A673 (cell line): ENCODE results near the gene WFS1. TPM values are rescaled to one million over a fixed set of nuclear protein-coding genes. Genes with fewer than 3 reads are reported as not detected.

ENCODE experiments used
- BruUV-seq: library from RNA; stranded (reverse); fragments of 400-500 nt; replicated peaks from 2 replicates; lab custom pipeline; 2021; lab: Mats Ljungman, UMichigan
- CTCF ChIA-PET: fragments of 300-600 bp; sonication (Branson Sonifier 250); formaldehyde crosslinking; loops from one replicate; lab custom pipeline; 2022; ENCODE audit warnings: antibody characterized with exemption; lab: Charles Lee
- POLR2A ChIA-PET: fragments of 300-600 bp; sonication (Branson Sonifier 250); formaldehyde crosslinking; loops from one replicate; lab custom pipeline; 2022; ENCODE audit warnings: antibody characterized with exemption; ENCODE audit not compliant: low non-redundant PET; lab: Charles Lee
- DNase-seq: peaks from one replicate; pipeline ENCODE4 v3.0.0-alpha.2; 2015; ENCODE audit warnings: low spot score
- H3K27ac ChIP-seq: fragments of 200-600 bp; sonication (generic); 2 replicates; pipeline ENCODE4 v1.5.1; 2016; ENCODE audit warnings: mixed run types, low read depth, mild to moderate bottlenecking, mixed read lengths, antibody characterized with exemption, low read length; ENCODE audit not compliant: poor library complexity, severe bottlenecking
- H3K27me3 ChIP-seq: fragments of 200-600 bp; sonication (generic); replicated peaks from 2 replicates; pipeline ENCODE4 v1.6.1; 2017; ENCODE audit warnings: mixed run types, low read depth, mild to moderate bottlenecking, mixed read lengths, antibody characterized with exemption, low read length; ENCODE audit not compliant: insufficient read depth, poor library complexity
- H3K36me3 ChIP-seq: fragments of 200-600 bp; sonication (generic); 2 replicates; pipeline ENCODE4 v1.6.1; 2016; ENCODE audit warnings: mixed run types, mild to moderate bottlenecking, mixed read lengths, antibody characterized with exemption, low read length; ENCODE audit not compliant: insufficient read depth, poor library complexity, severe bottlenecking
- H3K4me1 ChIP-seq: fragments of 200-600 bp; sonication (generic); 2 replicates; pipeline ENCODE4 v1.6.1; 2017; ENCODE audit warnings: mixed run types, mild to moderate bottlenecking, mixed read lengths, antibody characterized with exemption, low read length; ENCODE audit not compliant: insufficient read depth, poor library complexity, severe bottlenecking
- H3K4me3 ChIP-seq: fragments of 200-600 bp; sonication (generic); 2 replicates; pipeline ENCODE4 v1.5.1; 2016; ENCODE audit warnings: low read depth, mixed run types, mild to moderate bottlenecking, mixed read lengths, low read length; ENCODE audit not compliant: poor library complexity, severe bottlenecking
- H3K9me3 ChIP-seq: fragments of 200-600 bp; sonication (generic); 2 replicates; pipeline ENCODE4 v1.6.1; 2016; ENCODE audit warnings: mixed run types, low read depth, mild to moderate bottlenecking, mixed read lengths, antibody characterized with exemption, low read length; ENCODE audit not compliant: poor library complexity, severe bottlenecking
- EZH2 ChIP-seq: fragments of 200-600 bp; sonication (generic); IDR thresholded peaks from 2 replicates; pipeline ENCODE4 v1.6.1; 2017; ENCODE audit warnings: borderline replicate concordance, low read depth, mild to moderate bottlenecking, mixed read lengths, antibody characterized with exemption, low read length; ENCODE audit not compliant: poor library complexity, severe bottlenecking
- intact Hi-C: fragments of 100-400 bp; cut with micrococcal nuclease; formaldehyde crosslinking; loops from one replicate; pipeline ENCODE4 v1.10.0; 2022; ENCODE audit not compliant: unreplicated experiment
- total RNA-seq: library from RNA; stranded (reverse); gene quantifications from 2 replicates; pipeline ENCODE4 v1.2.3, GENCODE V29; 2021
- TF ChIP-seq, protein P1 (sequence below): fragments of 300-800, 200-600 bp; sonication (generic); conservative IDR thresholded peaks from 2 replicates; pipeline ENCODE4 v1.5.1; 2017; ENCODE audit warnings: low read depth, mild to moderate bottlenecking, antibody characterized with exemption, low read length, moderate library complexity, mixed read lengths

The WFS1 gene
- total RNA-seq, 1 experiment from 2014 or later: 14.0 TPM

DNA sequence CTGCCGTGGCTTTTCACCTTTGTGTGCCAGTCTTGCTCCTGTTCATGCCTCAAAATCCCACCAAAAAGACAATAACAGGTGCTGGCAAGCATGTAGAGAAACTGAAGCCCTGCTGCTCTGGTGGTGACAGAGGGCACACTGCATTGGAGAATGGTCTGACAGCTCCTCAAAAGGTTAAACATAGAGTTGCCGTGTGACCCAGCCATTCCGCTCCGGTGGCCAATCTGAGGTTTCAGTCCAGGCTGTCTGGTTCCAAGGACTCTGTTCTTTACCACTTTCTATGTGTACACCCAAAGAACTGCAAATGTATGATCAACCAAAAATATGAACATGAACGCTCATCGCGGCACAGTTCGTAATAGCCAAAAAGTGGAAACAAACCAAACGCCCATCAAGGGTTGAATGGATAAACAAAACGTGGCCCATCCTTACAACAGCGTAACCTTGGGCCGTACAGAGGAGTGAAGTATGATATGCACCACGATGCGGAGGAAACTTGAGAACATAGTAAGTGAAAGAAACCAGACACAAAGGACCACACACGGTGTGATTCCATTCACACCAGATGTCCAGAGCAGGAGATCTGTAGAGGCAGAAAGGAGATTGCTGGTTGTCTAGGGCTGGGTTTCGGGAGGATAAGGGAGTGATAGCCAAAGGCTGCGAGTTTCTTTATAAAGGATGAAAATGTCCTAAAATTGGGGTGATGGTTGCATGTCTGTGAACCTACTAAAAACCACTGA, 33.6 kb upstream of the WFS1 start:
- no TSS peak for BruUV-seq
- no peak for DNase-seq
- Histone ChIP-seq H3K27ac (no peak overlapping the region), H3K36me3 (no peaks in the 10 kb centered on the region), H3K4me3 (no peak overlapping the region), H3K4me1 (no peaks in the 10 kb centered on the region), H3K27me3 (peaks cover 37% of the 10 kb centered on the region), H3K9me3 (no peaks in the 10 kb centered on the region)
- intact Hi-C loops: no loop called here
- POLR2A ChIA-PET: no interaction called here
- CTCF ChIA-PET: no interaction called here
- TF ChIP-seq EZH2: no peak
- TF ChIP-seq, protein P1, sequence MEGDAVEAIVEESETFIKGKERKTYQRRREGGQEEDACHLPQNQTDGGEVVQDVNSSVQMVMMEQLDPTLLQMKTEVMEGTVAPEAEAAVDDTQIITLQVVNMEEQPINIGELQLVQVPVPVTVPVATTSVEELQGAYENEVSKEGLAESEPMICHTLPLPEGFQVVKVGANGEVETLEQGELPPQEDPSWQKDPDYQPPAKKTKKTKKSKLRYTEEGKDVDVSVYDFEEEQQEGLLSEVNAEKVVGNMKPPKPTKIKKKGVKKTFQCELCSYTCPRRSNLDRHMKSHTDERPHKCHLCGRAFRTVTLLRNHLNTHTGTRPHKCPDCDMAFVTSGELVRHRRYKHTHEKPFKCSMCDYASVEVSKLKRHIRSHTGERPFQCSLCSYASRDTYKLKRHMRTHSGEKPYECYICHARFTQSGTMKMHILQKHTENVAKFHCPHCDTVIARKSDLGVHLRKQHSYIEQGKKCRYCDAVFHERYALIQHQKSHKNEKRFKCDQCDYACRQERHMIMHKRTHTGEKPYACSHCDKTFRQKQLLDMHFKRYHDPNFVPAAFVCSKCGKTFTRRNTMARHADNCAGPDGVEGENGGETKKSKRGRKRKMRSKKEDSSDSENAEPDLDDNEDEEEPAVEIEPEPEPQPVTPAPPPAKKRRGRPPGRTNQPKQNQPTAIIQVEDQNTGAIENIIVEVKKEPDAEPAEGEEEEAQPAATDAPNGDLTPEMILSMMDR: no peak

DNA sequence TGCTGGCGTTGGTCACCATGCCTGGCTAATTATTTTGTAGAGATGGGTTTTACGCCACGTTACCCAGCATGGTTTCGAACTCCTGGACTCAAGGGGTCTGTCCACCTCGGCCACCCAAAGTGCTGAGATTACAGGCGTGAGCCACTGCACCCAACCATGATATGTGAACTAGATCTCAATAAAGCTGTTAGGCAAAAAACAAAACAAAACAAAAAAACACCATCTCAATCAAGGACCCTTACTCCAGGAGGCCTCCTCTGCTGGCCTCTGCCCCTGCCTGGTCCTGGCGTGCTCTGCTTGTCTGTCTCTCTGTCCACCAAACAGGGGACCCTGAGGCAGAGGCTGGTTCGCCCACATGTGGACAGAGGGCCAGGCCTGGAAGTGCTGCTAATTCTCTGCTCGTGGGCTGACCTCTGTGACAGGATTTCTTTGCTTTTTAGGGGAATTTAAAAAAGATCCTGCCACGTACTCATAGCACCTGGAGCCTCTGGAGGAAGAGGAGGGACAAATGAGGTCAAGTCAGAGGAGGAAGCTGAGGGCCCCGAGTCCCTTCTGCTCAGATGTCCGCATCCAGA, 32.7 kb upstream of the WFS1 start:
- TF ChIP-seq, protein P1: no peak
- no peak for TF ChIP-seq EZH2
- ChIA-PET CTCF (interaction anchor here (0.5 kb wide), 1 partner anchor 257 kb away, joined by 6 read pairs; no protein-coding TSS in a partner anchor), POLR2A (no interaction called here)
- Histone ChIP-seq H3K4me3 (no peak overlapping the region), H3K4me1 (no peaks in the 10 kb centered on the region), H3K36me3 (no peaks in the 10 kb centered on the region), H3K27ac (no peak overlapping the region), H3K9me3 (no peaks in the 10 kb centered on the region), H3K27me3 (peaks cover 37% of the 10 kb centered on the region)
- intact Hi-C loops: no loop called here
- DNase-seq: no peak
- no TSS peak for BruUV-seq

DNA sequence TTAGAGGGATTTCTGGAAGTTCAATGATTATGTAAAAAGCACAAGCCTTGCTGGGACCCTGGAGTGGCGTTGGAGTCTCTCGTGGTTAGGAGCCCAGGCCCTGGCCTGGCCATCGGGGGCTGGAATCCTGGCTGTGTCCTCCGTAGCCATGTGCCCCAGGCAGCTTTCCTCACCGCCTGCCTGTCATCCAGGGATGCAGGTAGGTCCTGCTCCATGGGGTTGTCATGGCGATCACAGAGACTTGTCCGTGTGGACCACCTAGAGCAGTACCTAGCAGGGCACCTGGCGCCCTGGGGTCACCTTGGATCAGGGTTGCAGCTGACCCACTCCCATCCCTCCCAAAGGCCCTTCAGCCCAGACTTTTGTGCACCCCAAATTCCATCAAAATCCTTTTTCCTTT, 30.2 kb upstream of the WFS1 start:
- no peak overlapping the region for H3K27ac ChIP-seq
- intact Hi-C loops: no loop called here
- ChIA-PET CTCF (no interaction called here), POLR2A (no interaction called here)
- H3K4me1 ChIP-seq: no peaks in the 10 kb centered on the region
- H3K36me3 ChIP-seq: no peaks in the 10 kb centered on the region
- TF ChIP-seq, protein P1: no peak
- no peak for TF ChIP-seq EZH2
- BruUV-seq: no TSS peak
- H3K9me3 ChIP-seq: no peaks in the 10 kb centered on the region
- H3K4me3 ChIP-seq: no peak overlapping the region
- no peak for DNase-seq
- H3K27me3 ChIP-seq: peaks cover 38% of the 10 kb centered on the region
